K562 (cell line): ENCODE data around the gene SPATA33. TPM values are rescaled to one million over a fixed set of nuclear protein-coding genes. Genes with fewer than 3 reads are reported as not detected.

Experiments
- MTF1 ChIP-seq: fragments of 250-450 bp; sonication (Bioruptor Pico); IDR thresholded peaks from 2 replicates; pipeline ENCODE4 v1.9.0; 2021; ENCODE audit warnings: moderate library complexity, mild to moderate bottlenecking, inconsistent platforms, borderline replicate concordance
- NFYB ChIP-seq: IDR thresholded peaks from 2 replicates; pipeline ENCODE4 v1.6.1; 2011; ENCODE audit warnings: mild to moderate bottlenecking, moderate library complexity; ENCODE audit not compliant: insufficient read length; ENCODE audit errors: extremely low read depth
- PML ChIP-seq: IDR thresholded peaks from 2 replicates; pipeline ENCODE4 v1.6.1; 2012; ENCODE audit warnings: low read length, inconsistent platforms
- PRPF4 ChIP-seq: fragments of 200-400 bp; formaldehyde crosslinking; IDR thresholded peaks from one replicate; pipeline ENCODE4 v1.6.1; 2017; ENCODE audit warnings: low read length, low read depth, mild to moderate bottlenecking; ENCODE audit not compliant: insufficient read depth, poor library complexity, severe bottlenecking
- SIN3B ChIP-seq: fragments of 450-650 bp; IDR thresholded peaks from 2 replicates; pipeline ENCODE4 v1.6.1; 2017; ENCODE audit warnings: low read depth, mild to moderate bottlenecking, moderate library complexity
- SP2 ChIP-seq: IDR thresholded peaks from 2 replicates; pipeline ENCODE4 v1.6.1; 2011; ENCODE audit warnings: mild to moderate bottlenecking, low read depth, low read length, moderate library complexity; ENCODE audit not compliant: poor library complexity, severe bottlenecking; ENCODE audit errors: extremely low read depth
- TAF9B ChIP-seq: fragments of 450-650 bp; IDR thresholded peaks from 2 replicates; pipeline ENCODE4 v1.6.1; 2018; ENCODE audit warnings: mild to moderate bottlenecking; ENCODE audit not compliant: partially characterized antibody
- ZBTB11 ChIP-seq, 3 experiments: fragments of 200-800 bp in 1 of 3; fragments of 250-450 bp in 1 of 3; fragments of 450-650 bp in 1 of 3; sonication (Bioruptor Pico) in 1 of 3; sonication (Bioruptor generic) in 1 of 3; formaldehyde crosslinking in 1 of 3; IDR thresholded peaks; 2 replicates each; pipeline versions ENCODE4 v1.6.1 to v1.8.0; 2016 to 2022; ENCODE audit warnings: mild to moderate bottlenecking in 2 of 3, missing genetic modification characterization in 2 of 3, missing compliant biosample characterization in 1 of 3, moderate library complexity in 1 of 3
- ZNF41 ChIP-seq: fragments of 250-450 bp; sonication (Bioruptor Pico); conservative IDR thresholded peaks from 2 replicates; pipeline ENCODE4 v1.4.0; 2020; ENCODE audit warnings: mild to moderate bottlenecking
- polyA plus RNA-seq, 8 experiments: library from polyadenylated mRNA; depleted of rRNA in 4 of 8; stranded (reverse) in 5 of 8; unstranded in 3 of 8; fragments of >200 nt; fragmentation: Nextera tagmentation in 2 of 8; fragmentation: Illumina TruSeq in 1 of 8; extraction: Ambion mirVana in 2 of 8; extraction: Trizol in 1 of 8; gene quantifications; 2 replicates each; pipeline versions ENCODE4 v1.2.1 to v1.2.3, GENCODE V29; 2011 to 2014; ENCODE audit warnings: inconsistent platforms in 1 of 8, missing spikeins in 1 of 8
- total RNA-seq, 7 experiments: library from RNA; depleted of rRNA in 6 of 7; stranded (reverse); fragments of >200 nt in 6 of 7; fragmentation: Illumina TruSeq in 2 of 7; extraction: Trizol in 2 of 7; gene quantifications; 2 replicates each; pipeline versions ENCODE4 v1.2.1 to v1.2.3, GENCODE V29; 2011 to 2021; ENCODE audit warnings: low replicate concordance in 1 of 7
- TF ChIP-seq, protein P1 (sequence below): fragments of 450-650 bp; IDR thresholded peaks from 2 replicates; pipeline ENCODE4 v1.6.1; 2018; ENCODE audit warnings: mild to moderate bottlenecking, low read depth; ENCODE audit not compliant: partially characterized antibody
- TF ChIP-seq, protein P2 (sequence below): fragments of 450-650 bp; IDR thresholded peaks from 2 replicates; pipeline ENCODE4 v1.7.1; 2018; ENCODE audit warnings: mild to moderate bottlenecking, low read depth; ENCODE audit not compliant: partially characterized antibody
- TF ChIP-seq, protein P3 (sequence below): fragments of 250-450 bp; sonication (Bioruptor Pico); IDR thresholded peaks from 2 replicates; pipeline ENCODE4 v1.8.0; 2022; ENCODE audit warnings: moderate library complexity, mild to moderate bottlenecking, inconsistent platforms
- TF ChIP-seq, protein P4 (sequence below): fragments of 250-450 bp; sonication (Bioruptor Pico); IDR thresholded peaks from 2 replicates; pipeline ENCODE4 v1.5.0; 2022; ENCODE audit warnings: mild to moderate bottlenecking

The SPATA33 gene
- total and polyA plus RNA-seq, 9 of the 15 experiments (the other 6 are each of a cell fraction or from before 2014, with no cell fraction given), result 4.0 to 20.0 (median 11.8) TPM

DNA sequence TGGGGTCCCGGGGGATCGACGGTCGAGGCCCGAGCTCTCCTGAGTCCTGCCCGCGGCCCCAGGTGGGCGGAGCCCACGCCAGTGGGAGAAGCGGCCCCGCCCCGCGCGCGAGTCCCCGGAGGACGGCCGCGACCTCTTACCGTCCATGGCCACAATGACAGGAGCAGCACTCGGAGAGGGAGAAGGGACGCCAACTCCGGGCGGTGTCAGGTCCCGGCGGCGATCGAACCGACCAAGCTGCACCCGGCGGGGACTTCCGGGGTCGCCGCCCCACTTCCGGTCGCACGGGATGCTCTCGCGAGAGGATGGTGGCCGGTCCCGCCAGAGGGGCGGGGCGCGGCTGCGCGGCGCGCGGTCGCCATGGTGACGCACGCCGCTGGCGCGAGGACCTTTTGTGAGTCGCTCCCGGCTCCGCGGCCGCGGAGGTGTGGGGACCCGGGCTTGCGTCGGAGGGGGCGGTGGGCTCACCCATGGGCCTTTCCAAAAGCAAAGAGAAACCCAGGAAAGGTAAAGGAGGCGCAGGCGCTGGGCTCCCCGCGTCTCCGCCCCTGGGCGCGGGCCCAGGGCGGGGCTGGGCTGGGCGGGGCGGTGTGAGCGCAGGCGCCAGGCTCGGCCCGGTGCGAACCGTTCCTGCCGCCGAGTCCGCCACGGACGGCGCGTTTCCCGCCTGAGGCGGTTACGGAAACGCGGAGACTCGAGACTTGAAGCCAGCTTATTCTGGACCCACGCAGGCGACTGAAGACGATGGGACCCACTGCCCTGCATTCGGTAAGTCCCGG lies at the start of gene SPATA33, which contains the start of gene CHMP1A (continued):
- TF ChIP-seq, protein P1, sequence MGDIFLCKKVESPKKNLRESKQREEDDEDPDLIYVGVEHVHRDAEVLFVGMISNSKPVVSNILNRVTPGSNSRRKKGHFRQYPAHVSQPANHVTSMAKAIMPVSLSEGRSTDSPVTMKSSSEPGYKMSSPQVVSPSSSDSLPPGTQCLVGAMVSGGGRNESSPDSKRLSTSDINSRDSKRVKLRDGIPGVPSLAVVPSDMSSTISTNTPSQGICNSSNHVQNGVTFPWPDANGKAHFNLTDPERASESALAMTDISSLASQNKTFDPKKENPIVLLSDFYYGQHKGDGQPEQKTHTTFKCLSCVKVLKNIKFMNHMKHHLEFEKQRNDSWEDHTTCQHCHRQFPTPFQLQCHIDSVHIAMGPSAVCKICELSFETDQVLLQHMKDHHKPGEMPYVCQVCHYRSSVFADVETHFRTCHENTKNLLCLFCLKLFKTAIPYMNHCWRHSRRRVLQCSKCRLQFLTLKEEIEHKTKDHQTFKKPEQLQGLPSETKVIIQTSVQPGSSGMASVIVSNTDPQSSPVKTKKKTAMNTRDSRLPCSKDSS, result no peak
- no peak for TF ChIP-seq SP2
- TF ChIP-seq PRPF4, result no peak
- no peak for TF ChIP-seq NFYB
- no peak for TF ChIP-seq ZNF41
- TF ChIP-seq, protein P2, sequence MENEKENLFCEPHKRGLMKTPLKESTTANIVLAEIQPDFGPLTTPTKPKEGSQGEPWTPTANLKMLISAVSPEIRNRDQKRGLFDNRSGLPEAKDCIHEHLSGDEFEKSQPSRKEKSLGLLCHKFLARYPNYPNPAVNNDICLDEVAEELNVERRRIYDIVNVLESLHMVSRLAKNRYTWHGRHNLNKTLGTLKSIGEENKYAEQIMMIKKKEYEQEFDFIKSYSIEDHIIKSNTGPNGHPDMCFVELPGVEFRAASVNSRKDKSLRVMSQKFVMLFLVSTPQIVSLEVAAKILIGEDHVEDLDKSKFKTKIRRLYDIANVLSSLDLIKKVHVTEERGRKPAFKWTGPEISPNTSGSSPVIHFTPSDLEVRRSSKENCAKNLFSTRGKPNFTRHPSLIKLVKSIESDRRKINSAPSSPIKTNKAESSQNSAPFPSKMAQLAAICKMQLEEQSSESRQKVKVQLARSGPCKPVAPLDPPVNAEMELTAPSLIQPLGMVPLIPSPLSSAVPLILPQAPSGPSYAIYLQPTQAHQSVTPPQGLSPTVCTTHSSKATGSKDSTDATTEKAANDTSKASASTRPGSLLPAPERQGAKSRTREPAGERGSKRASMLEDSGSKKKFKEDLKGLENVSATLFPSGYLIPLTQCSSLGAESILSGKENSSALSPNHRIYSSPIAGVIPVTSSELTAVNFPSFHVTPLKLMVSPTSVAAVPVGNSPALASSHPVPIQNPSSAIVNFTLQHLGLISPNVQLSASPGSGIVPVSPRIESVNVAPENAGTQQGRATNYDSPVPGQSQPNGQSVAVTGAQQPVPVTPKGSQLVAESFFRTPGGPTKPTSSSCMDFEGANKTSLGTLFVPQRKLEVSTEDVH, result peak; percentile 95
- no peak for TF ChIP-seq MTF1 (CRISPR knock-in tag)
- TF ChIP-seq PML, result peak; percentile 56; the same call in 1 of the 2 replicates
- TF ChIP-seq TAF9B, result no peak
- TF ChIP-seq, protein P3, sequence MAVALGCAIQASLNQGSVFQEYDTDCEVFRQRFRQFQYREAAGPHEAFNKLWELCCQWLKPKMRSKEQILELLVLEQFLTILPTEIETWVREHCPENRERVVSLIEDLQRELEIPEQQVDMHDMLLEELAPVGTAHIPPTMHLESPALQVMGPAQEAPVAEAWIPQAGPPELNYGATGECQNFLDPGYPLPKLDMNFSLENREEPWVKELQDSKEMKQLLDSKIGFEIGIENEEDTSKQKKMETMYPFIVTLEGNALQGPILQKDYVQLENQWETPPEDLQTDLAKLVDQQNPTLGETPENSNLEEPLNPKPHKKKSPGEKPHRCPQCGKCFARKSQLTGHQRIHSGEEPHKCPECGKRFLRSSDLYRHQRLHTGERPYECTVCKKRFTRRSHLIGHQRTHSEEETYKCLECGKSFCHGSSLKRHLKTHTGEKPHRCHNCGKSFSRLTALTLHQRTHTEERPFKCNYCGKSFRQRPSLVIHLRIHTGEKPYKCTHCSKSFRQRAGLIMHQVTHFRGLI (CRISPR knock-in tag), result no peak
- peak; percentile 79 for TF ChIP-seq SIN3B
- TF ChIP-seq, protein P4, sequence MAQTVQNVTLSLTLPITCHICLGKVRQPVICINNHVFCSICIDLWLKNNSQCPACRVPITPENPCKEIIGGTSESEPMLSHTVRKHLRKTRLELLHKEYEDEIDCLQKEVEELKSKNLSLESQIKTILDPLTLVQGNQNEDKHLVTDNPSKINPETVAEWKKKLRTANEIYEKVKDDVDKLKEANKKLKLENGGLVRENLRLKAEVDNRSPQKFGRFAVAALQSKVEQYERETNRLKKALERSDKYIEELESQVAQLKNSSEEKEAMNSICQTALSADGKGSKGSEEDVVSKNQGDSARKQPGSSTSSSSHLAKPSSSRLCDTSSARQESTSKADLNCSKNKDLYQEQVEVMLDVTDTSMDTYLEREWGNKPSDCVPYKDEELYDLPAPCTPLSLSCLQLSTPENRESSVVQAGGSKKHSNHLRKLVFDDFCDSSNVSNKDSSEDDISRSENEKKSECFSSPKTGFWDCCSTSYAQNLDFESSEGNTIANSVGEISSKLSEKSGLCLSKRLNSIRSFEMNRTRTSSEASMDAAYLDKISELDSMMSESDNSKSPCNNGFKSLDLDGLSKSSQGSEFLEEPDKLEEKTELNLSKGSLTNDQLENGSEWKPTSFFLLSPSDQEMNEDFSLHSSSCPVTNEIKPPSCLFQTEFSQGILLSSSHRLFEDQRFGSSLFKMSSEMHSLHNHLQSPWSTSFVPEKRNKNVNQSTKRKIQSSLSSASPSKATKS (CRISPR knock-in tag), result no peak
- peak; percentile 81 to 95 (median 91); a peak in 5 of 6 replicates for TF ChIP-seq ZBTB11 (CRISPR knock-in tag; IDR thresholded peaks at IDR 0.05)
